GM12878 (cell line): ENCODE data around the gene AFF1.

Experiments used
- BHLHE40 ChIP-seq, 2 experiments: fragments of 450-650 bp in 1 of 2; IDR thresholded peaks; 2 replicates each; pipeline ENCODE4 v1.6.1; 2011 to 2017; ENCODE audit warnings: low read depth in 2 of 2, borderline replicate concordance in 1 of 2, improper control_type of control experiment in 1 of 2, low read length in 1 of 2, mild to moderate bottlenecking in 1 of 2
- CHD2 ChIP-seq: IDR thresholded peaks from 2 replicates; pipeline ENCODE4 v1.6.1; 2011; ENCODE audit warnings: low read depth, low read length, improper control_type of control experiment, borderline replicate concordance
- CTCF ChIP-seq, 3 experiments: IDR thresholded peaks in 2 of 3; conservative IDR thresholded peaks in 1 of 3; 2 replicates each; pipeline ENCODE4 v1.5.1; 2011; ENCODE audit warnings: low read depth in 3 of 3, low read length in 3 of 3, mild to moderate bottlenecking in 3 of 3, control low read depth in 2 of 3, moderate library complexity in 2 of 3, inconsistent platforms in 1 of 3, mixed read lengths in 1 of 3; ENCODE audit not compliant: control insufficient read depth in 2 of 3, insufficient read depth in 1 of 3; ENCODE audit errors: extremely low read depth in 1 of 3
- EP300 ChIP-seq, 2 experiments: fragments of 150-350 bp in 1 of 2; IDR thresholded peaks; 2 replicates each; pipeline ENCODE4 v1.6.1; 2011 to 2012; ENCODE audit warnings: low read depth in 2 of 2, low read length in 2 of 2, borderline replicate concordance in 1 of 2, improper control_type of control experiment in 1 of 2, inconsistent platforms in 1 of 2; ENCODE audit not compliant: control insufficient read depth in 1 of 2
- EZH2 ChIP-seq: IDR thresholded peaks from 2 replicates; pipeline ENCODE4 v1.6.1; 2012; ENCODE audit warnings: low read depth, mild to moderate bottlenecking, control low read depth, inconsistent platforms, low read length, borderline replicate concordance; ENCODE audit not compliant: control insufficient read depth
- JUND ChIP-seq: IDR thresholded peaks from 2 replicates; pipeline ENCODE4 v1.6.1; 2012; ENCODE audit warnings: low read depth, mild to moderate bottlenecking, low read length, improper control_type of control experiment, moderate library complexity
- KAT2A ChIP-seq: conservative IDR thresholded peaks from 2 replicates; pipeline ENCODE4 v1.6.1; 2011; ENCODE audit warnings: low read depth, low read length; ENCODE audit not compliant: control insufficient read depth
- KLF5 ChIP-seq: fragments of 450-650 bp; IDR thresholded peaks from 2 replicates; pipeline ENCODE4 v1.6.1; 2014; ENCODE audit warnings: mild to moderate bottlenecking; ENCODE audit not compliant: partially characterized antibody
- POLR2A ChIP-seq: IDR thresholded peaks from 2 replicates; pipeline ENCODE4 v1.6.1; 2011; ENCODE audit warnings: low read depth, mild to moderate bottlenecking, low read length
- RAD21 ChIP-seq: IDR thresholded peaks from 2 replicates; pipeline ENCODE4 v1.6.1; 2011; ENCODE audit warnings: mild to moderate bottlenecking, low read depth, low read length, moderate library complexity; ENCODE audit not compliant: insufficient read depth
- TF ChIP-seq, protein P1 (sequence below): IDR thresholded peaks from 2 replicates; pipeline ENCODE4 v1.6.1; 2012; ENCODE audit warnings: low read depth, low read length, improper control_type of control experiment

- TF ChIP-seq EZH2, result no peak
- TF ChIP-seq KLF5, result no peak
- no peak for TF ChIP-seq POLR2A
- TF ChIP-seq CHD2, result no peak
- TF ChIP-seq KAT2A, result no peak
- no peak for TF ChIP-seq RAD21
- no peak for TF ChIP-seq CTCF (IDR thresholded peaks at IDR 0.05 in 2 of 3, conservative IDR thresholded peaks at IDR 0.05 in 1 of 3; ENCODE audit: control insufficient read depth in 2 of 3, extremely low read depth in 1 of 3, insufficient read depth in 1 of 3, low read depth in 3 of 3, low read length in 3 of 3)
- no peak for TF ChIP-seq JUND
- TF ChIP-seq BHLHE40 (IDR thresholded peaks at IDR 0.05; ENCODE audit: borderline replicate concordance in 1 of 2, low read depth in 2 of 2, low read length in 1 of 2), result no peak
- TF ChIP-seq, protein P1, sequence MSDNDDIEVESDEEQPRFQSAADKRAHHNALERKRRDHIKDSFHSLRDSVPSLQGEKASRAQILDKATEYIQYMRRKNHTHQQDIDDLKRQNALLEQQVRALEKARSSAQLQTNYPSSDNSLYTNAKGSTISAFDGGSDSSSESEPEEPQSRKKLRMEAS, result no peak
- TF ChIP-seq EP300 (IDR thresholded peaks at IDR 0.05; ENCODE audit: borderline replicate concordance in 1 of 2, control insufficient read depth in 1 of 2, low read depth in 2 of 2, low read length in 2 of 2), result no peak
These were observed 33.0 kb downstream of the AFF1 start for GRCh38 chr4:86967798-86968197.
